Ishikawa (cell line): Measurements from ENCODE around the gene MYO16.

Source experiments
- CEBPB ChIP-seq: IDR thresholded peaks from 2 replicates; pipeline ENCODE4 v1.6.1; 2012
- CREB1 ChIP-seq: IDR thresholded peaks from 2 replicates; pipeline ENCODE4 v1.6.1; 2012; ENCODE audit warnings: low read depth
- EGR1 ChIP-seq: IDR thresholded peaks from 2 replicates; pipeline ENCODE4 v1.6.1; 2012
- EP300 ChIP-seq: IDR thresholded peaks from 2 replicates; pipeline ENCODE4 v1.6.1; 2012; ENCODE audit warnings: borderline replicate concordance
- FOXM1 ChIP-seq: IDR thresholded peaks from 2 replicates; pipeline ENCODE4 v1.6.1; 2012; ENCODE audit warnings: low read depth, borderline replicate concordance
- NFIC ChIP-seq: IDR thresholded peaks from 2 replicates; pipeline ENCODE4 v1.6.1; 2012
- RAD21 ChIP-seq: IDR thresholded peaks from 2 replicates; pipeline ENCODE4 v1.6.1; 2012; ENCODE audit warnings: low read depth
- TAF1 ChIP-seq: IDR thresholded peaks from 2 replicates; pipeline ENCODE4 v1.6.1; 2012; ENCODE audit warnings: low read depth, mild to moderate bottlenecking
- TCF12 ChIP-seq: IDR thresholded peaks from 2 replicates; pipeline ENCODE4 v1.6.1; 2012; ENCODE audit warnings: low read depth
- TEAD4 ChIP-seq: IDR thresholded peaks from 2 replicates; pipeline ENCODE4 v1.6.1; 2012
- YY1 ChIP-seq: IDR thresholded peaks from 2 replicates; pipeline ENCODE4 v1.6.1; 2012; ENCODE audit warnings: low read depth
- ZBTB7A ChIP-seq: IDR thresholded peaks from 2 replicates; pipeline ENCODE4 v1.6.1; 2012; ENCODE audit warnings: low read depth
- TF ChIP-seq, protein P1 (sequence below): IDR thresholded peaks from 2 replicates; pipeline ENCODE4 v1.6.1; 2012
- TF ChIP-seq, protein P2 (sequence below): IDR thresholded peaks from 2 replicates; pipeline ENCODE4 v1.6.1; 2012; ENCODE audit warnings: low read depth, mild to moderate bottlenecking
- TF ChIP-seq, protein P3 (sequence below): IDR thresholded peaks from 2 replicates; pipeline ENCODE4 v1.6.1; 2012

The MYO16 gene

DNA sequence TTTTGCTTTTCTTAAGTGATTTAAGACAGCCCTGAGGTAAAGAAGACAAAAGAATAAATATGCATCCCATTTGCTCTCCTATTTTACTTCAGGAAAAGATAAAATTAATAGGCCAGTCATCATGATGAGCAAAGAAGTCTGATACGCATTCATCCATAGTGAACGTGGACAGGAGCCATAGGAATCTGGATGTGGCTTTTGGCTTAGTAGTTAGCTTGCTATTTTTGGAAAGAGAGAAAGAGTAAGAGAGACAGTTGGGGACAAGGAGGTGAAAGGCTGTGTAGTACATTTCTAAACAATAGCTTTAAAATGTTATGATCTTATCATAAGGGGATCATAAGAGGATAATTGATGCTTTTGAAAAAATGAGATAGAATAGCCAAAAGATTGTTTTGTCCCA is 611.7 kb downstream of the MYO16 start:
- TF ChIP-seq TEAD4 (no peak), TCF12 (no peak), CEBPB (no peak), YY1 (no peak), ZBTB7A (no peak), EP300 (no peak), EGR1 (no peak), CREB1 (no peak), RAD21 (no peak), FOXM1 (no peak)
- TF ChIP-seq, protein P1, sequence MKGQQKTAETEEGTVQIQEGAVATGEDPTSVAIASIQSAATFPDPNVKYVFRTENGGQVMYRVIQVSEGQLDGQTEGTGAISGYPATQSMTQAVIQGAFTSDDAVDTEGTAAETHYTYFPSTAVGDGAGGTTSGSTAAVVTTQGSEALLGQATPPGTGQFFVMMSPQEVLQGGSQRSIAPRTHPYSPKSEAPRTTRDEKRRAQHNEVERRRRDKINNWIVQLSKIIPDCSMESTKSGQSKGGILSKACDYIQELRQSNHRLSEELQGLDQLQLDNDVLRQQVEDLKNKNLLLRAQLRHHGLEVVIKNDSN = no peak
- TF ChIP-seq, protein P2, sequence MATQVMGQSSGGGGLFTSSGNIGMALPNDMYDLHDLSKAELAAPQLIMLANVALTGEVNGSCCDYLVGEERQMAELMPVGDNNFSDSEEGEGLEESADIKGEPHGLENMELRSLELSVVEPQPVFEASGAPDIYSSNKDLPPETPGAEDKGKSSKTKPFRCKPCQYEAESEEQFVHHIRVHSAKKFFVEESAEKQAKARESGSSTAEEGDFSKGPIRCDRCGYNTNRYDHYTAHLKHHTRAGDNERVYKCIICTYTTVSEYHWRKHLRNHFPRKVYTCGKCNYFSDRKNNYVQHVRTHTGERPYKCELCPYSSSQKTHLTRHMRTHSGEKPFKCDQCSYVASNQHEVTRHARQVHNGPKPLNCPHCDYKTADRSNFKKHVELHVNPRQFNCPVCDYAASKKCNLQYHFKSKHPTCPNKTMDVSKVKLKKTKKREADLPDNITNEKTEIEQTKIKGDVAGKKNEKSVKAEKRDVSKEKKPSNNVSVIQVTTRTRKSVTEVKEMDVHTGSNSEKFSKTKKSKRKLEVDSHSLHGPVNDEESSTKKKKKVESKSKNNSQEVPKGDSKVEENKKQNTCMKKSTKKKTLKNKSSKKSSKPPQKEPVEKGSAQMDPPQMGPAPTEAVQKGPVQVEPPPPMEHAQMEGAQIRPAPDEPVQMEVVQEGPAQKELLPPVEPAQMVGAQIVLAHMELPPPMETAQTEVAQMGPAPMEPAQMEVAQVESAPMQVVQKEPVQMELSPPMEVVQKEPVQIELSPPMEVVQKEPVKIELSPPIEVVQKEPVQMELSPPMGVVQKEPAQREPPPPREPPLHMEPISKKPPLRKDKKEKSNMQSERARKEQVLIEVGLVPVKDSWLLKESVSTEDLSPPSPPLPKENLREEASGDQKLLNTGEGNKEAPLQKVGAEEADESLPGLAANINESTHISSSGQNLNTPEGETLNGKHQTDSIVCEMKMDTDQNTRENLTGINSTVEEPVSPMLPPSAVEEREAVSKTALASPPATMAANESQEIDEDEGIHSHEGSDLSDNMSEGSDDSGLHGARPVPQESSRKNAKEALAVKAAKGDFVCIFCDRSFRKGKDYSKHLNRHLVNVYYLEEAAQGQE = no peak
- TF ChIP-seq, protein P3, sequence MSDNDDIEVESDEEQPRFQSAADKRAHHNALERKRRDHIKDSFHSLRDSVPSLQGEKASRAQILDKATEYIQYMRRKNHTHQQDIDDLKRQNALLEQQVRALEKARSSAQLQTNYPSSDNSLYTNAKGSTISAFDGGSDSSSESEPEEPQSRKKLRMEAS = no peak

DNA sequence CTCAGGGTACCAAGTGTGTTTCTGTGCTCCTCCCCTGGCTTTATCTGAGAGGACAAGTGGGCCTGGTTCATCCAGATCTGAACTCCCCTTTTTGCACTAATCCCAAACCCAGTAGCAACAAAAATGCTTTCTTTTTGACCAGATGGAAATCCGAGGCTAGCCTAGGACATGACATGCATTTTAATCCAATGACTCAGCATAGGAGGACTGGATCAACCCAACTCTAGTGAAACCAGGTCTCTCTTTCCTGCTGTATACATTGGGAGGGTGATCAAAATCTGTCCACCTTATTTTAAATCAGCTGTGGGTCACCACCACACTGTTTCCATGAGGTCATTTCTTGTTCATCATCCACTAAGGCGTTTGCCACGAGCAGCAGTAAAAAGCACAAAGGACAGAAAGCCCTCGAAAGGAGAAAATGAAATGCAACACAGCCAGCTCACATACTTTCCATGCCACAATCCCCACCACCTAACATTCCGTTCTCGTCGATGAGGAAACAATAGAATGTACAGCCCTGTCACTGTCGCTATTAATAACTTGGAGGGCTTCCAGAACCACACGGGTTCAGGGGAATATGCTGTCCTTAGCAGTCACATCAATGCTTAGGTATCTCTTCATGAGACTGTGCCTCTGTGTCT is 614.0 kb downstream of the MYO16 start:
- TF ChIP-seq TEAD4 (peak; percentile 80), NFIC (peak; percentile 83), CREB1 (no peak), CEBPB (peak; percentile 28; the same call in 1 of the 2 replicates), EGR1 (no peak), TAF1 (no peak), RAD21 (0 out of 2 replicates have a peak, but pooled peaks have one; percentile 2), EP300 (peak; percentile 88), TCF12 (peak; percentile 74), ZBTB7A (no peak), FOXM1 (peak; percentile 71), YY1 (no peak)
- TF ChIP-seq, protein P3 = peak; percentile 41; the same call in 1 of the 2 replicates
- TF ChIP-seq, protein P1 = no peak
- TF ChIP-seq, protein P2 = no peak

DNA sequence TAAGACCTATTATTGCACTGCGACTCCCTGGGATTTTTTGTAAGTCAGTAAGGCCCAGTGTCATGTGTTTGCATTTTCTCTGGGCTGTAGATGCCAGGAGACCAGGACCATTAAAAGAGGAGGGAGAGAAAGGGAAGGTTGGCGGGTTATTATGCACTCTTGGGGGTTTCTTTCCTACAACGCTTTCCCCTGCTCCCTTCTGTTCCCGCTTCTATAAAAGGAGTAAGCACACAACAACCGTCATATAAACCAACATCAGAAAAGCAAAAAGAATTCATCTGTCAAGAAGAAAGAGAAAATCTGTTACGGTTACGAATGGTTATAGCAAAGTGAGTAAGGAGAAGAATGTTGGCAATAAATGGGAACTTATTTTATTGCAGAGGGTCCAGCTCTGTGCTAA is 615.2 kb downstream of the MYO16 start:
- no peak for TF ChIP-seq RAD21
- TF ChIP-seq, protein P1 = no peak
- no peak for TF ChIP-seq FOXM1
- no peak for TF ChIP-seq EP300
- no peak for TF ChIP-seq ZBTB7A
- TF ChIP-seq NFIC = no peak
- no peak for TF ChIP-seq YY1
- TF ChIP-seq, protein P2 = no peak
- TF ChIP-seq TEAD4 = no peak

DNA sequence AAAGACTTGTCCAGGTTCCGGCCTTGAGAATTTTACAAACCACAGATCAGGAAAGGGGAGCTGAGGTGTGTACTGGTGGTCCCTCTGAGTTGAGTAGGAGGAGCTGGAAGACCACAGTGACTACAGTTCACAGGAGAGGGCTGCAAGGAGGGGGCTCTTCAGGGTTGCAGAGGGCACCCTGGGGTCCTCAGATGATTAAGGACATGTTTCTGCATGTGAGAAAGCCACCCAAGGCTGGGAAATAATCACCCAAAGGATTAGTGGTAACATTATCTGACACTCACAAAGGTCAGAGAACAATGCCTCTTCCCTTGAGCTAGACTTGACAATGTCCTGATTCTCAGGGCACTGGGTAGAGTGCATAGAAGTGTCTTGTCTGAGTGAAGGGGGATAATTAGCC is 616.6 kb downstream of the MYO16 start:
- TF ChIP-seq EP300 (no peak), TEAD4 (no peak), FOXM1 (no peak), YY1 (no peak)
